ENCODE data around the gene TMEM163.
"Not testable (repeated sequence)": the region's sequence is repeated elsewhere in the genome, so short reads cannot be mapped to it uniquely, and the experiment has no call there.

Gene TMEM163

DNA sequence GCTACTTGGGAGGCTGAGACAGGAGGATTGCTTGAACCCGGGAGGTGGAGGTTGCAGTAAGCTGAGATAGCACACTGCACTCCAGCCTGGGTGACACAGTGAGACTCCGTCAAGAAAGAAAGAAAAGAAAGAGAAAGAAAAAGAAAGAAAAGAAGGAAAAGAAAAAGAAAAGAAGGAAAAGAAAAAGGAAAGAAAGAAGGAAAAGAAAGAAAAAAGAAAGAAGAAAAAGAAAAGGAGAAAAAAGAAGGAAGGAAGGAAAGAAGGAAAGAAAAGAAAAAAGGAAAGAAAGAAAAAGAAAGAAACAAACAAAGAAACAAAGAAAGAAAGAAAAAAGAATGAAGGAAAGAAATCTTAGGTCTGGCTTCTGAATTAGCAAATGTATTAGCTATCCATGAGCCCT, 150.4 kb downstream of the TMEM163 start:
- no peak for DNase-seq
- no peak for TF ChIP-seq GATA1 (IDR thresholded peaks at IDR 0.05; ENCODE audit: low read depth, low read length)
- no peak for TF ChIP-seq POLR2A (IDR thresholded peaks at IDR 0.05; ENCODE audit: low read length)

GRCh38 chr2:134567666-134568065, 151.1 kb downstream of the TMEM163 start:
- no peak for DNase-seq
- TF ChIP-seq POLR2A (IDR thresholded peaks at IDR 0.05; ENCODE audit: low read length) = no peak
- no peak for TF ChIP-seq GATA1 (IDR thresholded peaks at IDR 0.05; ENCODE audit: low read depth, low read length)

- not testable (repeated sequence) for DNase-seq
Observed at GRCh38 chr2:134564955-134565354, 153.8 kb downstream of the TMEM163 start.

- no peak for DNase-seq
- TF ChIP-seq POLR2A (IDR thresholded peaks at IDR 0.05; ENCODE audit: low read length) (no peak), GATA1 (IDR thresholded peaks at IDR 0.05; ENCODE audit: low read depth, low read length) (no peak)
Observed at GRCh38 chr2:134564549-134564948, 154.3 kb downstream of the TMEM163 start.

- no peak for DNase-seq
- TF ChIP-seq POLR2A (IDR thresholded peaks at IDR 0.05; ENCODE audit: low read length) (no peak), GATA1 (IDR thresholded peaks at IDR 0.05; ENCODE audit: low read depth, low read length) (no peak)
Observed at GRCh38 chr2:134558208-134558830, 160.5 kb downstream of the TMEM163 start.

DNA sequence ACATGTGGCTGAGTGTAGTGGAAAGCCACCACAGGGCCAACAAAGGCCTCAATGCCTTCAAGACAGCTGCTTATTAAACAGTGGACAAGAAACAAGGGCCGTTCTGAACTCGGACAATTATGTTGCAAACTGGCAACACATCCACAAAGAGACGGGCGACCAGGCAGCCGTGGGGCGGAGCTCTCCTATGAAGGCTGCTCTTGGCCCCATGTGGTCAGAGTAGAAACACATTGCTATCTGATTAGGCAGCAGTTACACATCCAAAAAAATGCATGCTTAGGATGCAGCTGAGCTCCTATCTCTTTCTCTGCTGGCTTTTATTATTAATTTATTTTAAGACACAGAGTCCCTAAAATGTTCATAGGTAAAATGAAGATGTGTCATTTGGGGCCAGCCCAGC, 163.4 kb downstream of the TMEM163 start:
- DNase-seq = no peak
- TF ChIP-seq GATA1 (IDR thresholded peaks at IDR 0.05; ENCODE audit: low read depth, low read length) (no peak), POLR2A (IDR thresholded peaks at IDR 0.05; ENCODE audit: low read length) (no peak)

- TF ChIP-seq POLR2A (IDR thresholded peaks at IDR 0.05; ENCODE audit: low read length) (no peak), GATA1 (IDR thresholded peaks at IDR 0.05; ENCODE audit: low read depth, low read length) (no peak)
Observed at GRCh38 chr2:134553657-134554056, 165.1 kb downstream of the TMEM163 start.

DNA sequence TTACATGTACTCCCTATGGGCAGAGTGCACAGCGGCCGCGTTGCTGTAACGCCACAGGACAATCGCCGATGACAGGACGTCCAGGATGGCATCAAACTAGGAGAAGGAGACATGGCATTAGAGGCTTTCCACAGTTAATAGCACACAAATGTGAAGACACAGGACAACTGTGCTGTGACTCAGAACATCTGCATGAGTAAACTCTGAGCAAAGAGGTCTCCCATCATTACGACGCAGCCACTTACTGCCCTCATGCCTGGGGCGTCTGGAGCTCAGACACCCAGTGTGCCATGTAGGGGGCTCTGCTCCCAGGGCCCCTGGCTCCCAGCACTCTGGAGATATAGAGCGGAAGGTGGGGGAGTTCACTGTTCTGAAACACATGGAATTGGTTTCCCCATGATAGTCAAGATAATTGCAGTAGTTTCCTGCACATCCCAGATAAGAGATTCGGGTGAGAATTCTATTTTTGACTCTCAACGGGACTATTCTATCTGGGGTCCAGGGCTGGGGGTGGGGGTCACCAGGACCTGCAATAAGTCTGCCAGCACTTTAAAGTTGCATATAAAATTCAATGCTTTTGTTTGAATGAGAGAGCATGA, 168.1 kb downstream of the TMEM163 start:
- TF ChIP-seq POLR2A (IDR thresholded peaks at IDR 0.05; ENCODE audit: low read length) (no peak), GATA1 (IDR thresholded peaks at IDR 0.05; ENCODE audit: low read depth, low read length) (no peak)
- no peak for DNase-seq

More at GRCh38 chr2:134553657-134554056, 165.1 kb downstream of the TMEM163 start:
- DNase-seq = no peak

DNA sequence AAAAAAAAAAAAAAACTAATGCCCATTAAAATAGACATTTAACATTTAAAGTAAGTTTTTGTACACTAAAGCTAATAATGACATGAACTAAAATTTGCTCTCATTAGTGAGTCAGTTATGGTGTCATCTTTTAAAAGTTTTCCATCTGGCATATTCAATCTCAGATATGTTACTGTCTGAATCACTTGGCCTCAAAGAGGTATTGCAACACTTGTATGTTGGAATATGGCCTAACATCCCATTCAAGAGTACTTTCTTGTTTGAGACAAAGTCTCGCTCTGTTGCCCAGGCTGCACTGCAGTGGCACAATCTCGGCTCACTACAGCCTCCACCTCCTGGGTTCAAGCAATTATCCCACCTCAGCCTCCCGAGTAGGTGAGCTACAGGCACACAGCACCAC, 169.7 kb downstream of the TMEM163 start:
- no peak for TF ChIP-seq POLR2A (IDR thresholded peaks at IDR 0.05; ENCODE audit: low read length)
- no peak for TF ChIP-seq GATA1 (IDR thresholded peaks at IDR 0.05; ENCODE audit: low read depth, low read length)
- DNase-seq = no peak

DNA sequence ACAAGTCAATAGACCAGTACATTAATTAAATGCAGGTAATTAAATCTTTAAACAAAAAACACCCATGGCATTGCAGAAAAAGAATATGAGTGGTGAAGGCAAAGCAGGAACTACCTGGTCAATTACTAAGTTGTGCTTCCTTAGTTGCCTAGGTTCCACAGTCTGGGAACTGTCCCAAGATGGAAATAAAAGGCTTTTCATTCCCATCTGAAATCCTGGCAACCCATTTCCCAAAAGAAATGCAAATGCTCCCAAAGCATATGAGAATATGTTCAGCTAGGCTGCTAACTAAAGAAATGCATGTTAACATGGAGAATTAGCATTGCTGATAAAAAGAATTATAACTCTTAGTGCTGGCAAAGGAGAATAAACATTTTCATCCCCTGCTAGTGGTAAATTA, 177.8 kb downstream of the TMEM163 start:
- TF ChIP-seq POLR2A (IDR thresholded peaks at IDR 0.05; ENCODE audit: low read length) (no peak), GATA1 (IDR thresholded peaks at IDR 0.05; ENCODE audit: low read depth, low read length) (no peak)
- no peak for DNase-seq

- no peak for TF ChIP-seq POLR2A (IDR thresholded peaks at IDR 0.05; ENCODE audit: low read length)
- no peak for TF ChIP-seq GATA1 (IDR thresholded peaks at IDR 0.05; ENCODE audit: low read depth, low read length)
- no peak for DNase-seq
Observed at GRCh38 chr2:134539981-134540380, 178.8 kb downstream of the TMEM163 start.

DNA sequence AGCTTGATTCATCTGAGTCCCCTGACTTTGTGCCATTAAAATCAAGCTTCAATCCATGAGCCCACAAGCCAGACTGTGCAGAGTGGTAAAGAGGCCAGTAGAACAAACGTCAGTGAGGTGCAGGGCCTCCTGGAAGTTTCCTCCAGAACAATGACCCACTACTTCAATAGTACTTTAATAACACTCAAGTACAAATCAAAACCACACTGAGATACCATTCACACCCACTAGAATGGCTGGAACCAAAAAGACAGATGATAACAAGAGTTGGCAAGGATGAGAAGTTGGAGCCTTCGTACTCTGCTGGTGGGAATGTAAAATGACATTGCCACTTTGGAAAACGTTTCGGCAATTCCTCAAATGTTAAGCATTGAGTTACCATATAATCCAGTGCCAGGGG, 181.1 kb downstream of the TMEM163 start:
- TF ChIP-seq GATA1 (IDR thresholded peaks at IDR 0.05; ENCODE audit: low read depth, low read length) = no peak
- no peak for TF ChIP-seq POLR2A (IDR thresholded peaks at IDR 0.05; ENCODE audit: low read length)
- no peak for DNase-seq

DNA sequence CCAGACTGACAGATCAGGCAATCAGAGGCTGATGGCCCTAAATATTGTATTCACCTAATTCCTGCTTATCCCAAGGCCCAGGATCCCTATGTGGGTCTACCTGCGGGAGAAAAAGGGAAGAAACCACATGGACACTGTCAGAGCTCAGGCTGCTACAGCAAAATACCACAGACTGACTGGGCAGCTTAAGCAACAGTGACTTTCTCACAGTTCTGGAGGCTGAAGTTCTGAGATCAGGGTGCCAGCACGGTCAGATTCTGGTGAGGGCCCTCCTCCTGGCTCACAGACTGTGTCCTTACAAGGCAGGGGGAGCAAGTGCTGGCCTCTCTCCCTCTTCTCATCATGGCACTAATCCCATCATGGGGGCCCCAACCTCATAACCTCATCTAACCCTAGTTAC, 181.7 kb downstream of the TMEM163 start:
- DNase-seq = no peak
- TF ChIP-seq GATA1 (IDR thresholded peaks at IDR 0.05; ENCODE audit: low read depth, low read length) = no peak
- no peak for TF ChIP-seq POLR2A (IDR thresholded peaks at IDR 0.05; ENCODE audit: low read length)

GRCh38 chr2:134536296-134536695, 182.5 kb downstream of the TMEM163 start:
- no peak for DNase-seq
- no peak for TF ChIP-seq GATA1 (IDR thresholded peaks at IDR 0.05; ENCODE audit: low read depth, low read length)
- no peak for TF ChIP-seq POLR2A (IDR thresholded peaks at IDR 0.05; ENCODE audit: low read length)

DNA sequence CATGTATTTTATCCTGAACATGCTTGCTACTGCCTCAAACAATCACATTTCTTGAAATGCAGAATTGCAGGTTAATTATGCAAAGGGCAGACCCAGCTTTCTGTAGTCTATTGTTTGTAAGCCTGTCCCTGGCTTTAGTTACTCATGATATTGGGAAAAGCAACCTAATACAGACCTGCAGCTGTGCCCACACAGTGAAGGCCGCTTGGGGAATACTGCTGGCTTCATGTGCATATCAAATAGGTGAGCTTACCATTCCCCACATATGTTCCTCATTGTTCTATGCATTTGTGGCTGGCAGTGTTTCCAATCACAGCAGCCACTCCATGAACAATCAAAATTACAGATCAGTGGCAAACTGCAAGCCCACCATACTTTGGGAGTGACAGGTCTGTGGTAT, 186.3 kb downstream of the TMEM163 start:
- TF ChIP-seq GATA1 (IDR thresholded peaks at IDR 0.05; ENCODE audit: low read depth, low read length) (no peak), POLR2A (IDR thresholded peaks at IDR 0.05; ENCODE audit: low read length) (no peak)
- DNase-seq = no peak
